Keratinocyte (primary cell): ENCODE data around the gene KLF16. TPM values are rescaled to one million over a fixed set of nuclear protein-coding genes. Genes with fewer than 3 reads are reported as not detected.

Experiments used
- DNase-seq: peaks from one replicate; pipeline ENCODE4 v3.0.0-alpha.2; 2011; ENCODE audit warnings: low read depth, missing footprints, low spot score
- FAIRE-seq: peaks from 2 replicates; lab custom pipeline; 2011; peaks lifted over from hg19 to GRCh38; lab: Jason Lieb, UNC
- H2AFZ ChIP-seq: 2 replicates; pipeline ENCODE4 v1.6.0; 2012; ENCODE audit warnings: low read length, control low read depth, inconsistent platforms; ENCODE audit not compliant: control insufficient read depth
- H3K27ac ChIP-seq: 2 replicates; pipeline ENCODE4 v1.5.1; 2011; ENCODE audit warnings: low read length; ENCODE audit not compliant: control insufficient read depth, insufficient read depth
- H3K27me3 ChIP-seq: 3 replicates; pipeline ENCODE4 v1.6.0; 2011; ENCODE audit warnings: low read length; ENCODE audit not compliant: control insufficient read depth, insufficient read depth; ENCODE audit errors: extremely low read depth
- H3K36me3 ChIP-seq, 2 experiments: 2 replicates in 1 of 2; 3 replicates in 1 of 2; pipeline ENCODE4 v1.5.1; 2011; ENCODE audit warnings: low read length in 2 of 2, mild to moderate bottlenecking in 1 of 2; ENCODE audit not compliant: control insufficient read depth in 2 of 2, insufficient read depth in 2 of 2; ENCODE audit errors: extremely low read depth in 1 of 2
- H3K4me1 ChIP-seq: 3 replicates; pipeline ENCODE4 v1.5.1; 2011; ENCODE audit warnings: low read length; ENCODE audit not compliant: control insufficient read depth, insufficient read depth; ENCODE audit errors: extremely low read depth
- H3K4me2 ChIP-seq: 3 replicates; pipeline ENCODE4 v1.6.0; 2011; ENCODE audit warnings: low read depth, low read length; ENCODE audit not compliant: control insufficient read depth, insufficient read depth; ENCODE audit errors: extremely low read depth
- H3K4me3 ChIP-seq, 3 experiments: fragments of 200-600 bp in 1 of 3; sonication (generic) in 1 of 3; 2 replicates in 2 of 3; 3 replicates in 1 of 3; pipeline ENCODE4 v1.5.1; 2011 to 2016; ENCODE audit warnings: low read length in 3 of 3, mild to moderate bottlenecking in 3 of 3, control low read depth in 2 of 3, inconsistent platforms in 1 of 3, low read depth in 1 of 3, mixed read lengths in 1 of 3, mixed run types in 1 of 3, moderate library complexity in 1 of 3; ENCODE audit not compliant: control insufficient read depth in 2 of 3, insufficient read depth in 2 of 3; ENCODE audit errors: extremely low read depth in 1 of 3
- H3K79me2 ChIP-seq: 2 replicates; pipeline ENCODE4 v1.6.0; 2012; ENCODE audit warnings: low read length; ENCODE audit not compliant: control insufficient read depth, insufficient read depth
- H3K9ac ChIP-seq: 3 replicates; pipeline ENCODE4 v1.6.0; 2011; ENCODE audit warnings: low read length; ENCODE audit not compliant: control insufficient read depth, insufficient read depth; ENCODE audit errors: extremely low read depth
- H3K9me1 ChIP-seq: 3 replicates; pipeline ENCODE4 v1.6.0; 2011; ENCODE audit warnings: low read length; ENCODE audit not compliant: control insufficient read depth, insufficient read depth; ENCODE audit errors: extremely low read depth
- H3K9me3 ChIP-seq: 2 replicates; pipeline ENCODE4 v1.5.1; 2012; ENCODE audit warnings: low read depth, low read length; ENCODE audit not compliant: control insufficient read depth
- H4K20me1 ChIP-seq: 3 replicates; pipeline ENCODE4 v1.6.0; 2011; ENCODE audit warnings: low read length; ENCODE audit not compliant: control insufficient read depth, insufficient read depth; ENCODE audit errors: extremely low read depth
- CTCF ChIP-seq, 3 experiments: IDR thresholded peaks in 1 of 3; conservative IDR thresholded peaks in 1 of 3; optimal IDR thresholded peaks in 1 of 3; 2 replicates in 2 of 3; 3 replicates in 1 of 3; pipeline versions ENCODE3 to v1.5.1; 2011; ENCODE audit warnings: low read length in 3 of 3, mild to moderate bottlenecking in 3 of 3, moderate library complexity in 2 of 3, control low read depth in 1 of 3, inconsistent platforms in 1 of 3; ENCODE audit not compliant: insufficient read depth in 2 of 3; ENCODE audit errors: extremely low read depth in 1 of 3
- EZH2 ChIP-seq: IDR thresholded peaks from one replicate; pipeline ENCODE4 v1.6.1; 2012; ENCODE audit warnings: inconsistent platforms, mild to moderate bottlenecking, low read length, moderate library complexity
- dilution Hi-C: fragments of 300-500 bp; cut with MboI; formaldehyde crosslinking; loops from one replicate; pipeline ENCODE4 v1.7.0; 2020; ENCODE audit warnings: low sequenced_read_pairs; ENCODE audit not compliant: extremely low pct_ligation_motif_present
- polyA plus RNA-seq, 5 experiments: library from polyadenylated mRNA; depleted of rRNA in 3 of 5; stranded (reverse) in 3 of 5; stranded (forward) in 1 of 5; unstranded in 1 of 5; fragments of >200 nt; gene quantifications; 1 replicate in 1 of 5; 2 replicates in 3 of 5; 3 replicates in 1 of 5; pipeline versions ENCODE4 v1.2.1 to v1.2.3, GENCODE V29; 2011 to 2012; ENCODE audit warnings: missing spikeins in 2 of 5, low read depth in 1 of 5, low replicate concordance in 1 of 5

Gene KLF16
- polyA plus RNA-seq, 1 donor (not counting 4 experiments of a cell fraction or from before 2014, with no cell fraction given) = 4.9 TPM

GRCh38 chr19:1910177-1910576, 46.8 kb upstream of the KLF16 start:
- no peak for TF ChIP-seq CTCF (optimal IDR thresholded peaks at IDR 0.05 in 1 of 3, IDR thresholded peaks at IDR 0.05 in 1 of 3, conservative IDR thresholded peaks at IDR 0.05 in 1 of 3; ENCODE audit: extremely low read depth in 1 of 3, insufficient read depth in 2 of 3, low read length in 3 of 3)
- TF ChIP-seq EZH2 = no peak
- Histone ChIP-seq H3K27ac (no peak overlapping the region), H3K9me1 (peaks cover 2% of the 10 kb centered on the region), H3K4me2 (no peak overlapping the region), H3K9me3 (no peaks in the 10 kb centered on the region), H3K79me2 (peaks cover 72% of the 10 kb centered on the region), H3K9ac (no peak overlapping the region), H4K20me1 (peaks cover 13% of the 10 kb centered on the region), H2AFZ (no peak overlapping the region), H3K36me3 (peaks cover 6 to 11% of the 10 kb centered on the region in 2 experiments), H3K4me1 (peaks cover 41% of the 10 kb centered on the region), H3K27me3 (no peaks in the 10 kb centered on the region), H3K4me3 (no peak overlapping the region)
- DNase-seq = no peak
- dilution Hi-C loops = no loop called here
- FAIRE-seq = no peak

GRCh38 chr19:1909761-1910080, 46.3 kb upstream of the KLF16 start:
- Histone ChIP-seq H3K4me3 (no peak overlapping the region), H4K20me1 (peaks cover 13% of the 10 kb centered on the region), H2AFZ (no peak overlapping the region), H3K4me1 (peaks cover 44% of the 10 kb centered on the region), H3K9me3 (no peaks in the 10 kb centered on the region), H3K36me3 (peaks cover 6 to 11% of the 10 kb centered on the region in 2 experiments), H3K27ac (no peak overlapping the region), H3K9me1 (peaks cover 2% of the 10 kb centered on the region), H3K79me2 (peaks cover 72% of the 10 kb centered on the region), H3K9ac (no peak overlapping the region), H3K4me2 (no peak overlapping the region), H3K27me3 (no peaks in the 10 kb centered on the region)
- dilution Hi-C loops = no loop called here
- DNase-seq (no peak), FAIRE-seq (no peak)
- TF ChIP-seq EZH2 (no peak), CTCF (optimal IDR thresholded peaks at IDR 0.05 in 1 of 3, IDR thresholded peaks at IDR 0.05 in 1 of 3, conservative IDR thresholded peaks at IDR 0.05 in 1 of 3; ENCODE audit: extremely low read depth in 1 of 3, insufficient read depth in 2 of 3, low read length in 3 of 3) (no peak)
